H1 (cell line): Measurements from ENCODE around the gene ATXN2. TPM values are rescaled to one million over a fixed set of nuclear protein-coding genes. Genes with fewer than 3 reads are reported as not detected.
A peak's percentile ranks its signal among the peaks of the same experiment; 100 is the strongest.

Source experiments
- CTCF ChIA-PET: fragments of 300-600 bp; sonication (Branson Sonifier 250); formaldehyde crosslinking; loops from one replicate; lab custom pipeline; 2021; ENCODE audit not compliant: partially characterized antibody; lab: Charles Lee
- POLR2A ChIA-PET: fragments of 300-600 bp; sonication (Branson Sonifier 250); formaldehyde crosslinking; loops from one replicate; lab custom pipeline; 2021; ENCODE audit warnings: inconsistent platforms; ENCODE audit not compliant: partially characterized antibody; lab: Charles Lee
- DNase-seq, 2 experiments: peaks; one replicate each; pipeline versions ENCODE4 v3.0.0 to v3.0.0-alpha.2; 2010 to 2022; ENCODE audit warnings: low spot score in 2 of 2, low read depth in 1 of 2, mixed read lengths in 1 of 2
- FAIRE-seq: peaks from 2 replicates; lab custom pipeline; 2011; peaks lifted over from hg19 to GRCh38; lab: Jason Lieb, UNC
- H2AFZ ChIP-seq: 2 replicates; pipeline ENCODE4 v1.8.1; 2012; ENCODE audit warnings: low read length, inconsistent platforms
- H2AK5ac ChIP-seq: 2 replicates; pipeline ENCODE4 v1.6.1; 2013; ENCODE audit warnings: low read depth, low read length
- H2BK120ac ChIP-seq: replicated peaks from 2 replicates; pipeline ENCODE3; 2013; ENCODE audit warnings: low read depth, low read length, inconsistent platforms
- H2BK12ac ChIP-seq: 2 replicates; pipeline ENCODE4 v1.6.1; 2013; ENCODE audit warnings: low read depth, low read length
- H2BK15ac ChIP-seq: 2 replicates; pipeline ENCODE4 v1.6.1; 2013; ENCODE audit warnings: low read length
- H2BK20ac ChIP-seq: 2 replicates; pipeline ENCODE4 v1.6.1; 2013; ENCODE audit warnings: low read length
- H2BK5ac ChIP-seq: 2 replicates; pipeline ENCODE4 v1.6.1; 2013; ENCODE audit warnings: low read depth, low read length
- H3K14ac ChIP-seq: 2 replicates; pipeline ENCODE4 v1.6.1; 2013; ENCODE audit warnings: inconsistent platforms; ENCODE audit not compliant: insufficient read length
- H3K18ac ChIP-seq: 2 replicates; pipeline ENCODE4 v1.6.1; 2013; ENCODE audit warnings: low read length; ENCODE audit errors: extremely low read depth
- H3K23ac ChIP-seq: 2 replicates; pipeline ENCODE4 v1.6.1; 2013; ENCODE audit warnings: inconsistent platforms; ENCODE audit not compliant: insufficient read length
- H3K23me2 ChIP-seq: 2 replicates; pipeline ENCODE4 v1.6.1; 2013; ENCODE audit warnings: low read depth, low read length
- H3K27ac ChIP-seq: 2 replicates; pipeline ENCODE4 v1.6.1; 2011; ENCODE audit warnings: low read depth, low read length, inconsistent platforms
- H3K27me3 ChIP-seq, 4 experiments: replicated peaks in 1 of 4; 1 replicate in 1 of 4; 2 replicates in 3 of 4; pipeline versions ENCODE4 v1.6.1 to v1.8.1; 2011 to 2013; ENCODE audit warnings: low read length in 3 of 4, mild to moderate bottlenecking in 3 of 4, inconsistent platforms in 2 of 4, mixed read lengths in 2 of 4, moderate library complexity in 1 of 4; ENCODE audit not compliant: control insufficient read depth in 3 of 4, insufficient read depth in 3 of 4; ENCODE audit errors: extremely low read depth in 1 of 4
- H3K36me3 ChIP-seq, 4 experiments: 2 replicates each; pipeline versions ENCODE4 v1.6.1 to v1.8.1; 2011 to 2013; ENCODE audit warnings: mild to moderate bottlenecking in 4 of 4, low read length in 3 of 4, moderate library complexity in 2 of 4, control low read depth in 1 of 4, inconsistent platforms in 1 of 4; ENCODE audit not compliant: insufficient read depth in 4 of 4, control insufficient read depth in 2 of 4
- H3K4ac ChIP-seq: replicated peaks from 2 replicates; pipeline ENCODE3; 2013; ENCODE audit warnings: low read length, low read depth, mixed read lengths, inconsistent platforms; ENCODE audit not compliant: insufficient read length
- H3K4me1 ChIP-seq, 4 experiments: replicated peaks in 1 of 4; 1 replicate in 1 of 4; 2 replicates in 3 of 4; pipeline versions ENCODE4 v1.6.1 to v1.8.1; 2011 to 2013; ENCODE audit warnings: low read length in 3 of 4, inconsistent platforms in 2 of 4, mixed read lengths in 1 of 4; ENCODE audit not compliant: insufficient read depth in 4 of 4, control insufficient read depth in 3 of 4
- H3K4me2 ChIP-seq, 2 experiments: 2 replicates each; pipeline versions ENCODE4 v1.6.1 to v1.8.1; 2011 to 2013; ENCODE audit warnings: low read depth in 2 of 2, low read length in 2 of 2, control low read depth in 1 of 2, inconsistent platforms in 1 of 2, mild to moderate bottlenecking in 1 of 2; ENCODE audit not compliant: insufficient read depth in 1 of 2
- H3K4me3 ChIP-seq, 4 experiments: fragments of 200-600, 300-600 bp in 1 of 4; sonication (generic), shearing (Covaris generic), sonication (Bioruptor Twin) in 1 of 4; 2 replicates each; pipeline versions ENCODE4 v1.5.1 to v1.8.1; 2011 to 2016; ENCODE audit warnings: low read length in 4 of 4, low read depth in 3 of 4, control low read depth in 2 of 4, inconsistent platforms in 2 of 4, mild to moderate bottlenecking in 2 of 4, mixed read lengths in 1 of 4, moderate library complexity in 1 of 4; ENCODE audit not compliant: insufficient read depth in 2 of 4; ENCODE audit errors: extremely low read depth in 1 of 4
- H3K56ac ChIP-seq: replicated peaks from 2 replicates; pipeline ENCODE3; 2013; ENCODE audit warnings: low read depth, mild to moderate bottlenecking, mixed read lengths, low read length, inconsistent platforms; ENCODE audit not compliant: insufficient read length
- H3K79me1 ChIP-seq: 2 replicates; pipeline ENCODE4 v1.6.1; 2013; ENCODE audit warnings: low read depth, low read length, control low read depth
- H3K79me2 ChIP-seq, 2 experiments: 2 replicates each; pipeline versions ENCODE4 v1.6.1 to v1.8.1; 2012 to 2013; ENCODE audit warnings: low read length in 2 of 2, mild to moderate bottlenecking in 2 of 2, inconsistent platforms in 1 of 2; ENCODE audit not compliant: insufficient read depth in 2 of 2, control insufficient read depth in 1 of 2
- H3K9ac ChIP-seq, 4 experiments: replicated peaks in 1 of 4; 1 replicate in 1 of 4; 2 replicates in 3 of 4; pipeline versions ENCODE4 v1.6.1 to v1.8.1; 2011 to 2013; ENCODE audit warnings: low read depth in 3 of 4, low read length in 3 of 4, control low read depth in 2 of 4, mild to moderate bottlenecking in 2 of 4, moderate library complexity in 2 of 4, inconsistent platforms in 1 of 4; ENCODE audit errors: extremely low read depth in 1 of 4
- H3K9me3 ChIP-seq, 2 experiments: 2 replicates each; pipeline versions ENCODE4 v1.6.1 to v1.8.1; 2012 to 2013; ENCODE audit warnings: mild to moderate bottlenecking in 2 of 2, moderate library complexity in 2 of 2, control low read depth in 1 of 2, inconsistent platforms in 1 of 2, low read depth in 1 of 2, low read length in 1 of 2, mixed read lengths in 1 of 2; ENCODE audit not compliant: insufficient read depth in 2 of 2
- H4K20me1 ChIP-seq, 2 experiments: replicated peaks in 1 of 2; 2 replicates each; pipeline versions ENCODE3 to v1.8.1; 2011 to 2013; ENCODE audit warnings: inconsistent platforms in 2 of 2, low read length in 2 of 2, mild to moderate bottlenecking in 1 of 2; ENCODE audit not compliant: insufficient read depth in 2 of 2, control insufficient read depth in 1 of 2
- H4K5ac ChIP-seq: 2 replicates; pipeline ENCODE4 v1.6.1; 2013; ENCODE audit warnings: low read length, low read depth, mixed read lengths, inconsistent platforms; ENCODE audit not compliant: insufficient read length
- H4K8ac ChIP-seq: 2 replicates; pipeline ENCODE4 v1.8.0; 2013; ENCODE audit warnings: mild to moderate bottlenecking, moderate library complexity, low read length, inconsistent platforms; ENCODE audit not compliant: insufficient read depth; ENCODE audit errors: extremely low read depth
- H4K91ac ChIP-seq: replicated peaks from 2 replicates; pipeline ENCODE3; 2013; ENCODE audit warnings: low read length, mixed read lengths, inconsistent platforms; ENCODE audit not compliant: insufficient read length
- ASH2L ChIP-seq: fragments of 200-600, 300-600 bp; sonication (generic); IDR thresholded peaks from one replicate; pipeline ENCODE4 v1.7.1; 2017; ENCODE audit warnings: low read length
- CREB1 ChIP-seq: IDR thresholded peaks from 2 replicates; pipeline ENCODE4 v1.6.1; 2012; ENCODE audit warnings: inconsistent platforms
- CTBP2 ChIP-seq: IDR thresholded peaks from 2 replicates; pipeline ENCODE4 v1.7.0; 2011; ENCODE audit warnings: borderline replicate concordance, mild to moderate bottlenecking, moderate library complexity, mixed read lengths, low read length; ENCODE audit not compliant: insufficient read depth, insufficient read length
- GABPA ChIP-seq: IDR thresholded peaks from 2 replicates; pipeline ENCODE4 v1.6.1; 2011; ENCODE audit warnings: mild to moderate bottlenecking, low read length, moderate library complexity, borderline replicate concordance; ENCODE audit not compliant: insufficient read depth
- JUN ChIP-seq: IDR thresholded peaks from 2 replicates; pipeline ENCODE4 v1.6.1; 2011; ENCODE audit warnings: low read depth, mild to moderate bottlenecking, improper control_type of control experiment, low read length
- POLR2A ChIP-seq, 2 experiments: IDR thresholded peaks; 1 replicate in 1 of 2; 2 replicates in 1 of 2; pipeline ENCODE4 v1.6.1; 2011; ENCODE audit warnings: low read depth in 2 of 2, low read length in 2 of 2, mild to moderate bottlenecking in 2 of 2; ENCODE audit errors: control extremely low read depth in 1 of 2
- RBBP5 ChIP-seq: IDR thresholded peaks from 2 replicates; pipeline ENCODE4 v1.7.1; 2012; ENCODE audit warnings: low read depth, mild to moderate bottlenecking, inconsistent platforms, low read length, moderate library complexity, borderline replicate concordance
- RNF2 ChIP-seq: fragments of 200-900, 300-1000 bp; sonication (generic); IDR thresholded peaks from 2 replicates; pipeline ENCODE4 v1.7.1; 2016; ENCODE audit warnings: borderline replicate concordance, low read depth, mild to moderate bottlenecking, antibody characterized with exemption, low read length; ENCODE audit not compliant: poor library complexity, severe bottlenecking; ENCODE audit errors: missing control alignments
- WGBS, 2 experiments: shearing (Covaris generic) in 1 of 2; methylation state at CpG; one replicate each; pipeline versions ENCODE4 v1.1.6 to v1.1.7; 2013 to 2015; ENCODE audit warnings: low lambda C conversion rate in 2 of 2, mixed read lengths in 2 of 2, inconsistent platforms in 1 of 2, low coverage in 1 of 2, missing lambda C conversion rate in 1 of 2; ENCODE audit not compliant: insufficient replicate concordance in 2 of 2, insufficient coverage in 1 of 2, insufficient read length in 1 of 2; ENCODE audit errors: extremely low coverage in 1 of 2, missing lambda C conversion rate in 1 of 2; 5-methylcytosine and 5-hydroxymethylcytosine counted together
- polyA plus RNA-seq, 7 experiments: library from polyadenylated mRNA; depleted of rRNA in 3 of 7; stranded (reverse) in 5 of 7; unstranded in 2 of 7; fragments of >200 nt in 5 of 7; fragments of 200-250 nt in 2 of 7; gene quantifications; 1 replicate in 5 of 7; 2 replicates in 1 of 7; 4 replicates in 1 of 7; pipeline versions ENCODE4 v1.2.1 to v1.2.3, GENCODE V29; 2011 to 2013; ENCODE audit warnings: missing spikeins in 2 of 7, mixed read lengths in 2 of 7
- total RNA-seq: library from RNA; stranded (reverse); fragmentation: NEBNext Ultra II Directional; extraction: Animal tissue kit (Norgen Biotek cat#: 25700); gene quantifications from 2 replicates; pipeline ENCODE4 v1.2.1, GENCODE V29; 2021

ATXN2 gene
- total and polyA plus RNA-seq, 2 of the 8 experiments (the other 6 are each of a cell fraction or from before 2014, with no cell fraction given) = 46.6 to 80.7 TPM

DNA sequence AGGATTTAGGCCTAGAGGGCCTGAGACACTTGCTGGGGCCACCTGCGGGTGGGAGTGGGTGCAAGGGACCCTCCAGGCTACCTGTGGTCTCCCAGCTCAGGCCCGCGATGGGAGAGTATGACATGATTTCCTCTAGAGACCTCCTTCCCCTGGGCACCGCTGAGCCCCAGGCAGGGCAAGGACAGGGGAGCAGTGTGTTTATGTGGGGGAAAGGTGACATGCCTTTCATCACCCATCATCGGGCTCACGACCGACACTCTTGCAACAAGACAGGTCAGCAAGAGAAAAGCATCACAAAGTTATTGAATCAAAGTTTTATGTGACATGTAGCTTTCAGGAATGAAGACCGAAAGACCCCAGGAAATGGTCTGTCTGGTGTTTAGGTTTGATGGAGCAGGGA lies 173.5 kb downstream of the ATXN2 start:
- Histone ChIP-seq H2BK120ac (no peak overlapping the region), H3K27me3 (no peaks in the 10 kb centered on the region; a peak in 1 of 7 replicates), H3K14ac (no peak overlapping the region), H2AFZ (no peak overlapping the region), H3K36me3 (peaks cover 0 to 4% (median 0%) of the 10 kb centered on the region in 4 experiments; a peak in 1 of 8 replicates), H3K27ac (peak overlapping the region; percentile 10; the same call in 1 of the 2 replicates), H2BK12ac (no peak overlapping the region), H3K4me2 (no peak overlapping the region), H4K91ac (no peak overlapping the region), H3K9ac (no peak overlapping the region), H3K23ac (no peak overlapping the region), H2AK5ac (no peak overlapping the region), H2BK15ac (no peak overlapping the region), H3K18ac (no peak overlapping the region), H3K4ac (no peak overlapping the region), H3K56ac (no peak overlapping the region), H3K9me3 (no peaks in the 10 kb centered on the region), H4K5ac (no peak overlapping the region), H3K23me2 (no peaks in the 10 kb centered on the region; the same call in 1 of the 2 replicates), H3K4me1 (peaks cover 0 to 30% (median 20%) of the 10 kb centered on the region in 4 experiments; a peak in 6 of 7 replicates), H2BK20ac (no peak overlapping the region), H2BK5ac (peak overlapping the region; percentile 56; the same call in 1 of the 2 replicates), H4K8ac (no peak overlapping the region), H3K79me2 (peaks cover 4 to 62% of the 10 kb centered on the region in 2 experiments; a peak in 3 of 4 replicates), H4K20me1 (peaks cover 4 to 10% of the 10 kb centered on the region in 2 experiments), H3K79me1 (peaks cover 12% of the 10 kb centered on the region), H3K4me3 (no peak overlapping the region)
- WGBS, 2 experiments = 89% methylated on average over 8 of the region's 8 CpGs; no CpG with 5 or more reads in 1 of the 2 experiments
- TF ChIP-seq GABPA = no peak
- TF ChIP-seq JUN = no peak
- TF ChIP-seq RNF2 = no peak
- no peak for TF ChIP-seq CTBP2
- TF ChIP-seq ASH2L = no peak
- no peak for TF ChIP-seq CREB1
- no peak for TF ChIP-seq POLR2A (IDR thresholded peaks at IDR 0.05; ENCODE audit: control extremely low read depth in 1 of 2, low read depth in 2 of 2, low read length in 2 of 2)
- no peak for TF ChIP-seq RBBP5
- FAIRE-seq = no peak
- ChIA-PET POLR2A (interaction anchor here (0.7 to 4.9 kb wide), 8 partner anchors 9 to 26 kb away, joined by 3 to 29 read pairs (median 8); no protein-coding TSS in a partner anchor), CTCF (interaction anchor here (0.6 to 11.1 kb wide), 12 partner anchors 9 to 1246 kb away, joined by 3 to 189 read pairs (median 10); partner anchors contain the start of gene SH2B3)
- DNase-seq = no peak
